GM23338 (cell line): Measurements from ENCODE around the gene POU2AF2. TPM values are rescaled to one million over a fixed set of nuclear protein-coding genes. Genes with fewer than 3 reads are reported as not detected.

Experiments
- ATAC-seq: fragments of 200-7000 bp; cut with Tn5 transposase; 3 replicates; pipeline ENCODE4 v1.9.1; 2020
- DNase-seq: peaks from one replicate; pipeline ENCODE4 v3.0.0-alpha.2; 2015; ENCODE audit warnings: low spot score
- H2AFZ ChIP-seq: fragments of 200-600 bp; sonication (generic); 2 replicates; pipeline ENCODE4 v1.8.0; 2016; ENCODE audit warnings: antibody characterized with exemption, mild to moderate bottlenecking, moderate library complexity
- H3F3A ChIP-seq: fragments of 200-600 bp; sonication (generic); replicated peaks from 2 replicates; pipeline ENCODE4 v1.8.0; 2017; ENCODE audit warnings: antibody characterized with exemption, mixed run types, low read depth
- H3K27ac ChIP-seq: fragments of 200-600 bp; sonication (generic); 2 replicates; pipeline ENCODE4 v1.6.1; 2016; ENCODE audit warnings: low read depth
- H3K27me3 ChIP-seq: fragments of 200-600 bp; sonication (generic); 2 replicates; pipeline ENCODE4 v1.8.0; 2016; ENCODE audit warnings: mild to moderate bottlenecking, mixed run types, moderate library complexity; ENCODE audit not compliant: insufficient read depth
- H3K36me3 ChIP-seq: fragments of 200-600 bp; sonication (generic); 2 replicates; pipeline ENCODE4 v1.8.0; 2016; ENCODE audit warnings: mild to moderate bottlenecking; ENCODE audit not compliant: insufficient read depth
- H3K4me1 ChIP-seq: fragments of 200-600 bp; sonication (generic); 2 replicates; pipeline ENCODE4 v1.8.0; 2016; ENCODE audit warnings: mild to moderate bottlenecking, moderate library complexity; ENCODE audit not compliant: insufficient read depth
- H3K4me2 ChIP-seq: fragments of 200-600 bp; sonication (generic); 2 replicates; pipeline ENCODE4 v1.7.1; 2017; ENCODE audit warnings: mixed run types
- H3K4me3 ChIP-seq: fragments of 200-600 bp; sonication (generic); 2 replicates; pipeline ENCODE4 v1.6.1; 2016; ENCODE audit warnings: mixed run types
- H3K79me2 ChIP-seq: fragments of 200-600 bp; sonication (generic); replicated peaks from 2 replicates; pipeline ENCODE4 v1.8.0; 2017; ENCODE audit warnings: mild to moderate bottlenecking; ENCODE audit not compliant: insufficient read depth
- H3K9me2 ChIP-seq: fragments of 200-600 bp; sonication (generic); 2 replicates; pipeline ENCODE4 v1.8.0; 2017; ENCODE audit not compliant: insufficient read depth
- H4K20me1 ChIP-seq: fragments of 200-600 bp; sonication (generic); replicated peaks from 2 replicates; pipeline ENCODE4 v1.8.0; 2017; ENCODE audit warnings: mild to moderate bottlenecking; ENCODE audit not compliant: insufficient read depth
- H3K27ac Mint-ChIP-seq: 2 replicates; pipeline ENCODE4 v1.8.0; 2020; ENCODE audit warnings: inconsistent platforms, mild to moderate bottlenecking, moderate library complexity, mixed read lengths
- H3K27me3 Mint-ChIP-seq: 3 replicates; pipeline ENCODE4 v1.8.0; 2022; ENCODE audit warnings: low read depth, mild to moderate bottlenecking, moderate library complexity, mixed read lengths, inconsistent platforms; ENCODE audit not compliant: insufficient read depth, poor library complexity
- H3K36me3 Mint-ChIP-seq: 3 replicates; pipeline ENCODE4 v1.8.0; 2021; ENCODE audit warnings: low read depth, mild to moderate bottlenecking, inconsistent platforms, moderate library complexity, mixed read lengths
- H3K4me1 Mint-ChIP-seq: 3 replicates; pipeline ENCODE4 v1.8.0; 2020; ENCODE audit warnings: mild to moderate bottlenecking, inconsistent platforms, mixed read lengths
- H3K4me3 Mint-ChIP-seq: 3 replicates; pipeline ENCODE4 v1.8.0; 2021; ENCODE audit warnings: moderate library complexity, mild to moderate bottlenecking, inconsistent platforms, mixed read lengths
- H3K9me3 Mint-ChIP-seq: 3 replicates; pipeline ENCODE4 v1.8.0; 2020; ENCODE audit warnings: moderate library complexity, mild to moderate bottlenecking, inconsistent platforms, mixed read lengths
- CTCF ChIP-seq, 2 experiments: fragments of 200-600 bp in 1 of 2; sonication (generic) in 1 of 2; conservative IDR thresholded peaks; 2 replicates each; pipeline versions ENCODE4 v1.5.1 to v1.6.1; 2016 to 2017; ENCODE audit warnings: antibody characterized with exemption in 2 of 2, low read depth in 2 of 2, mild to moderate bottlenecking in 2 of 2, moderate library complexity in 1 of 2
- ETS1 ChIP-seq: IDR thresholded peaks from 2 replicates; pipeline ENCODE4 v1.6.1; 2016; ENCODE audit warnings: antibody characterized with exemption
- EZH2 ChIP-seq: fragments of 200-600 bp; sonication (generic); IDR thresholded peaks from one replicate; pipeline ENCODE4 v1.8.0; 2017; ENCODE audit warnings: antibody characterized with exemption, mild to moderate bottlenecking, low read depth; ENCODE audit not compliant: unreplicated experiment
- JUNB ChIP-seq: IDR thresholded peaks from one replicate; pipeline ENCODE4 v1.6.1; 2016; ENCODE audit warnings: antibody characterized with exemption; ENCODE audit not compliant: unreplicated experiment
- NANOG ChIP-seq: IDR thresholded peaks from 2 replicates; pipeline ENCODE4 v1.6.1; 2016; ENCODE audit warnings: antibody characterized with exemption, borderline replicate concordance
- POLR2AphosphoS5 ChIP-seq: IDR thresholded peaks from 2 replicates; pipeline ENCODE4 v1.6.1; 2016; ENCODE audit warnings: antibody characterized with exemption, low read depth
- REST ChIP-seq: IDR thresholded peaks from one replicate; pipeline ENCODE4 v1.6.1; 2018; ENCODE audit warnings: antibody characterized with exemption; ENCODE audit not compliant: unreplicated experiment
- STAT1 ChIP-seq: IDR thresholded peaks from one replicate; pipeline ENCODE4 v1.6.1; 2016; ENCODE audit warnings: antibody characterized with exemption; ENCODE audit not compliant: unreplicated experiment
- ZNF114 ChIP-seq: fragments of 250-450 bp; sonication (Bioruptor Pico); IDR thresholded peaks from 2 replicates; pipeline ENCODE4 v1.5.0; 2020; ENCODE audit warnings: mild to moderate bottlenecking, moderate library complexity
- polyA plus RNA-seq: library from polyadenylated mRNA; unstranded; fragments of >200 nt; fragmentation: Nextera tagmentation; extraction: Ambion mirVana; gene quantifications from 2 replicates; pipeline ENCODE4 v1.2.1, GENCODE V29; 2016
- total RNA-seq: library from RNA; depleted of rRNA; stranded (reverse); fragments of >200 nt; shearing (Covaris generic); gene quantifications from 2 replicates; pipeline ENCODE4 v1.2.3, GENCODE V29; 2014

The POU2AF2 gene
- total and polyA plus RNA-seq, 2 experiments from 2014 or later = not detected

- TF ChIP-seq STAT1 (no peak), CTCF (conservative IDR thresholded peaks at IDR 0.05; ENCODE audit: low read depth in 2 of 2) (no peak), REST (no peak), ETS1 (no peak)
- no peak overlapping the region for H3K27ac Mint-ChIP-seq
- no peaks in the 10 kb centered on the region for H3K36me3 Mint-ChIP-seq
- Histone ChIP-seq H3K79me2 (no peaks in the 10 kb centered on the region), H3K4me3 (no peak overlapping the region), H3K4me1 (no peaks in the 10 kb centered on the region), H3K36me3 (no peaks in the 10 kb centered on the region), H3K27me3 (no peaks in the 10 kb centered on the region), H3K4me2 (no peak overlapping the region), H3K9me2 (no peaks in the 10 kb centered on the region), H3K27ac (no peak overlapping the region), H3F3A (no peaks in the 10 kb centered on the region), H4K20me1 (no peaks in the 10 kb centered on the region), H2AFZ (no peak overlapping the region)
- no peaks in the 10 kb centered on the region for H3K4me1 Mint-ChIP-seq
- H3K9me3 Mint-ChIP-seq = no peaks in the 10 kb centered on the region
- no peak for ATAC-seq
- no peak overlapping the region for H3K4me3 Mint-ChIP-seq
- H3K27me3 Mint-ChIP-seq = no peaks in the 10 kb centered on the region
- DNase-seq = no peak
These were observed 84.0 kb downstream of the POU2AF2 start for GRCh38 chr11:111329306-111330204.

- Histone ChIP-seq H3K9me2 (no peaks in the 10 kb centered on the region), H3K27ac (no peak overlapping the region), H3K4me1 (no peaks in the 10 kb centered on the region), H3K4me3 (no peak overlapping the region), H3K4me2 (no peak overlapping the region), H3K36me3 (no peaks in the 10 kb centered on the region), H2AFZ (no peak overlapping the region), H3F3A (no peaks in the 10 kb centered on the region), H3K79me2 (no peaks in the 10 kb centered on the region), H4K20me1 (no peaks in the 10 kb centered on the region), H3K27me3 (no peaks in the 10 kb centered on the region)
- no peaks in the 10 kb centered on the region for H3K9me3 Mint-ChIP-seq
- ATAC-seq = no peak
- no peak overlapping the region for H3K27ac Mint-ChIP-seq
- H3K36me3 Mint-ChIP-seq = no peaks in the 10 kb centered on the region
- no peaks in the 10 kb centered on the region for H3K4me1 Mint-ChIP-seq
- no peak overlapping the region for H3K4me3 Mint-ChIP-seq
- DNase-seq = no peak
- H3K27me3 Mint-ChIP-seq = no peaks in the 10 kb centered on the region
- TF ChIP-seq POLR2AphosphoS5 = no peak
- no peak for TF ChIP-seq EZH2
- no peak for TF ChIP-seq ZNF114
- no peak for TF ChIP-seq NANOG
- no peak for TF ChIP-seq REST
- no peak for TF ChIP-seq JUNB
These were observed 84.8 kb downstream of the POU2AF2 start for GRCh38 chr11:111330234-111330893.
